Naive thymus-derived CD4-positive, alpha-beta T cell (primary cell): Measurements from ENCODE around the gene SHOX. TPM values are rescaled to one million over a fixed set of nuclear protein-coding genes. Genes with fewer than 3 reads are reported as not detected.
"Not testable (repeated sequence)": the region's sequence is repeated elsewhere in the genome, so short reads cannot be mapped to it uniquely, and the experiment has no call there.

Experiments
- ATAC-seq: fragments of 150-1000 bp; cut with Tn5 transposase; 2 replicates; pipeline ENCODE4 v1.10.0; 2021; ENCODE audit warnings: mild to moderate bottlenecking, moderate library complexity
- CTCF ChIA-PET: fragments of 350-600 bp; sonication (Branson Sonifier 250); formaldehyde crosslinking; loops from one replicate; lab custom pipeline; 2021; ENCODE audit warnings: antibody characterized with exemption; lab: Charles Lee
- POLR2A ChIA-PET: fragments of 350-600 bp; sonication (Branson Sonifier 250); formaldehyde crosslinking; loops from one replicate; lab custom pipeline; 2021; ENCODE audit warnings: antibody characterized with exemption, inconsistent platforms; lab: Charles Lee
- DNase-seq, 9 donors: peaks; one replicate each; pipeline versions ENCODE4 v3.0.0 to v3.0.0-alpha.2; 2020 to 2022; ENCODE audit warnings: mixed read lengths in 1 of 9
- H3K27ac ChIP-seq: one replicate; pipeline ENCODE4 v1.7.0; 2013; ENCODE audit warnings: mild to moderate bottlenecking, low read depth, low read length, moderate library complexity
- H3K27me3 ChIP-seq, 2 donors: one replicate each; pipeline ENCODE4 v1.7.0; 2013; ENCODE audit warnings: low read length in 2 of 2, mild to moderate bottlenecking in 2 of 2, moderate library complexity in 2 of 2; ENCODE audit not compliant: control insufficient read depth in 2 of 2, insufficient read depth in 2 of 2
- H3K36me3 ChIP-seq, 3 experiments: 1 replicate in 2 of 3; 2 replicates in 1 of 3; pipeline ENCODE4 v1.7.0; 2013; ENCODE audit warnings: low read length in 3 of 3, mild to moderate bottlenecking in 3 of 3, moderate library complexity in 1 of 3; ENCODE audit not compliant: insufficient read depth in 3 of 3, control insufficient read depth in 2 of 3
- H3K4me1 ChIP-seq, 2 donors: one replicate each; pipeline ENCODE4 v1.7.0; 2013; ENCODE audit warnings: low read length in 2 of 2, mild to moderate bottlenecking in 2 of 2, moderate library complexity in 1 of 2; ENCODE audit not compliant: control insufficient read depth in 2 of 2, insufficient read depth in 2 of 2
- H3K4me3 ChIP-seq: 2 replicates; pipeline ENCODE4 v1.7.0; 2013; ENCODE audit warnings: mild to moderate bottlenecking, low read length
- H3K9me3 ChIP-seq, 3 experiments: 1 replicate in 2 of 3; 2 replicates in 1 of 3; pipeline ENCODE4 v1.7.0; 2013; ENCODE audit warnings: low read length in 3 of 3; ENCODE audit not compliant: control insufficient read depth in 2 of 3
- H3K27ac Mint-ChIP-seq, 9 donors: one replicate each; pipeline ENCODE4 v1.8.0; 2020 to 2022; ENCODE audit warnings: mixed read lengths in 9 of 9, mild to moderate bottlenecking in 8 of 9, moderate library complexity in 5 of 9, inconsistent platforms in 2 of 9
- H3K27me3 Mint-ChIP-seq, 5 donors: one replicate each; pipeline ENCODE4 v1.8.0; 2021 to 2022; ENCODE audit warnings: mixed read lengths in 5 of 5, mild to moderate bottlenecking in 1 of 5
- H3K36me3 Mint-ChIP-seq, 5 donors: one replicate each; pipeline ENCODE4 v1.8.0; 2020 to 2022; ENCODE audit warnings: mixed read lengths in 5 of 5, mild to moderate bottlenecking in 3 of 5, inconsistent platforms in 1 of 5
- H3K4me1 Mint-ChIP-seq, 7 donors: one replicate each; pipeline ENCODE4 v1.8.0; 2020 to 2022; ENCODE audit warnings: mixed read lengths in 7 of 7, mild to moderate bottlenecking in 3 of 7, inconsistent platforms in 1 of 7
- H3K4me3 Mint-ChIP-seq, 10 donors: one replicate each; pipeline ENCODE4 v1.8.0; 2020 to 2022; ENCODE audit warnings: mild to moderate bottlenecking in 10 of 10, mixed read lengths in 10 of 10, moderate library complexity in 6 of 10, inconsistent platforms in 2 of 10
- H3K9me3 Mint-ChIP-seq, 11 donors: one replicate each; pipeline ENCODE4 v1.8.0; 2020 to 2022; ENCODE audit warnings: mixed read lengths in 11 of 11, mild to moderate bottlenecking in 4 of 11, inconsistent platforms in 1 of 11, moderate library complexity in 1 of 11
- intact Hi-C, 2 donors: fragments of 100-400 bp; cut with micrococcal nuclease; formaldehyde crosslinking; loops; one replicate each; pipeline ENCODE4 v1.15.1; 2023
- polyA plus RNA-seq, 2 donors: library from polyadenylated mRNA; unstranded; fragments of 300-500 nt; fragmentation: Illumina TruSeq; gene quantifications; one replicate each; pipeline ENCODE4 v1.2.3, GENCODE V29; 2021
- total RNA-seq, 6 experiments: library from RNA in 5 of 6; stranded (reverse) in 5 of 6; gene quantifications; 1 replicate in 5 of 6; 2 replicates in 1 of 6; pipeline ENCODE4 v1.2.3 and lab custom pipeline; 2021 to 2026

Gene SHOX
- total and polyA plus RNA-seq, 7 experiments from 2014 or later: not detected

GRCh38 chrX:626047-626446 lies 4.5 kb upstream of the SHOX start:
- ATAC-seq, DNase-seq, H3K4me1 ChIP-seq, CTCF ChIA-PET, H3K9me3 ChIP-seq, H3K27ac Mint-ChIP-seq, H3K27ac ChIP-seq, H3K36me3 ChIP-seq, H3K27me3 ChIP-seq, intact Hi-C loops, H3K4me3 Mint-ChIP-seq, POLR2A ChIA-PET, H3K4me3 ChIP-seq: not testable (repeated sequence)
- peaks cover 0 to 16% (median 11%) of the 10 kb centered on the region in 5 donors for H3K36me3 Mint-ChIP-seq
- peaks cover 0 to 29% (median 7%) of the 10 kb centered on the region in 11 donors for H3K9me3 Mint-ChIP-seq
- peaks cover 4 to 60% (median 39%) of the 10 kb centered on the region in 7 donors for H3K4me1 Mint-ChIP-seq
- peaks cover 66 to 85% (median 78%) of the 10 kb centered on the region in 5 donors for H3K27me3 Mint-ChIP-seq

DNA sequence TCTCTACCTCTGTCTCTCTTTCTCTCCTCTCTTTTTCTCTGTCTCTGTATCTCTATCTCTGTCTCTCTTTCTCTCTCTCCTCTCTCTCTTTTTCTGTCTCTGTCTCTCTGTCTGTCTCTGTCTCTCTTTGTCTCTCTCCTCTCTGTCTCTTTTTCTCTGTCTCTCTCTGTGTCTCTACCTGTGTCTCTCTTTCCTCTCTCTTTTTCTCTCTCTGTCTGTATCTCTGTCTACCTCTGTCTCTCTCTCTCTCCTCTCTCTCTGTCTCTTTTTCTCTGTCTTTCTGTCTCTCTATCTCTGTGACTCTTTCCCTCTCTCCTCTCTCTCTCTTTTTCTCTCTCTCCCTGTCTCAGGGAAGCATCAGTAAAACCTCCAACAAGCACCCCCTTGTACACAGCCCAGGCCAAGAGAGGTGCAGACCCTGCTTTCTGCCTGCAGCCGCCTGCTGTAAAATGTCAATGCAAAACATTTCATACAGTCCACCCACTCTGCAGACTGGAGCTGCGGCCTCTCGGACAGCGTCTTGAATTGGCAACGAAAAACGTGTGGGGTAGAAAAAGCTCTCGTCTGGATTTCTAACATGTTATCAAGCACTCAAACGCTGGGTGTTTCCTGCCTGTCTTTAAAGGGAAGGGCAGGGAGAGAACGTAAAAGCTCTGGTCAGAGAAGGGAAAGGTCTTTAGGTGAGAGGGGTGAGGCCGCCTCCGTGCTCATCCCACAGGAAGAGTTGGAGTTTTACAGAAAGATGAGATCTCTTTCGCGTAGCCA lies 3.7 kb upstream of the SHOX start:
- DNase-seq (no peak), ATAC-seq (no peak)
- H3K27me3 Mint-ChIP-seq: peaks cover 66 to 87% (median 79%) of the 10 kb centered on the region in 5 donors
- peaks cover 0 to 6% of the 10 kb centered on the region in 2 donors for H3K27me3 ChIP-seq
- POLR2A ChIA-PET: no interaction called here
- H3K9me3 Mint-ChIP-seq: peaks cover 0 to 28% (median 7%) of the 10 kb centered on the region in 11 donors
- no peaks in the 10 kb centered on the region for H3K4me1 ChIP-seq
- H3K4me3 Mint-ChIP-seq: peak overlapping the region in 5 of 10 donors; percentile 2 to 58 (median 11)
- H3K9me3 ChIP-seq: no peaks in the 10 kb centered on the region
- H3K4me1 Mint-ChIP-seq: peaks cover 4 to 56% (median 38%) of the 10 kb centered on the region in 7 donors
- CTCF ChIA-PET: no interaction called here
- no peaks in the 10 kb centered on the region for H3K36me3 ChIP-seq
- H3K4me3 ChIP-seq: no peak overlapping the region
- intact Hi-C loops: no loop called here
- no peak overlapping the region for H3K27ac ChIP-seq
- peak overlapping the region in 2 of 9 donors; percentile 6 to 21 for H3K27ac Mint-ChIP-seq
- H3K36me3 Mint-ChIP-seq: peaks cover 0 to 16% (median 11%) of the 10 kb centered on the region in 5 donors

- no peaks in the 10 kb centered on the region for H3K4me1 ChIP-seq
- CTCF ChIA-PET: no interaction called here
- H3K27ac Mint-ChIP-seq: peak overlapping the region in 1 of 9 donors; percentile 6
- H3K4me3 Mint-ChIP-seq: peak overlapping the region in 1 of 10 donors; percentile 11
- peaks cover 66 to 83% (median 79%) of the 10 kb centered on the region in 5 donors for H3K27me3 Mint-ChIP-seq
- H3K27me3 ChIP-seq: no peaks in the 10 kb centered on the region
- intact Hi-C loops: no loop called here
- ATAC-seq (no peak), DNase-seq (no peak)
- POLR2A ChIA-PET: no interaction called here
- H3K36me3 Mint-ChIP-seq: peaks cover 0 to 16% (median 11%) of the 10 kb centered on the region in 5 donors
- no peak overlapping the region for H3K4me3 ChIP-seq
- H3K9me3 Mint-ChIP-seq: peaks cover 0 to 22% (median 7%) of the 10 kb centered on the region in 11 donors
- no peak overlapping the region for H3K27ac ChIP-seq
- H3K9me3 ChIP-seq: no peaks in the 10 kb centered on the region
- H3K4me1 Mint-ChIP-seq: peaks cover 4 to 50% (median 34%) of the 10 kb centered on the region in 7 donors
- no peaks in the 10 kb centered on the region for H3K36me3 ChIP-seq
Observed at GRCh38 chrX:627510-627981, 3.0 kb upstream of the SHOX start.

DNA sequence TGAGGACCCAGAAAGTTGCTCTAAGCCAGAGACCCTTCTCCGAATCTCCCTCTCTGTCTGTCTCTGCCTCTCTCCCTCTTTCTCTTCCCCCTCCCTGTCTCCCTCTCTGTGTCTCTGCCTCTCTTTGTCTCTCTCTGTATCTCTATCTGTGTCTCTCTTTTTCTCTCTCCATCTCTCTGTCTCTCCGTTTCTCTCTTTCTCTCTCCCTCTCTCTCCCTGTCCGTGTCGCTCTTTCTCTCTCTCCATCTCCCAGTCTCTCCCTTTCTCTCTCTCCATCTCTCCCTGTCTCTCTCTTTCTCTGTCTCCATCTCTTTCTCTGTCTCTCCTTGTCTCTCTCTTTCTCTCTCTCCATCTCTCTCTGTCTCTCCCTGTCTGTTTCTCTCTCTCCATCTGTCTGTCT lies 2.6 kb upstream of the SHOX start:
- H3K27me3 Mint-ChIP-seq: peaks cover 66 to 83% (median 79%) of the 10 kb centered on the region in 5 donors
- Histone ChIP-seq H3K4me1 (no peaks in the 10 kb centered on the region), H3K27ac (no peak overlapping the region), H3K36me3 (no peaks in the 10 kb centered on the region), H3K27me3 (no peaks in the 10 kb centered on the region), H3K4me3 (no peak overlapping the region), H3K9me3 (no peaks in the 10 kb centered on the region)
- ChIA-PET POLR2A (no interaction called here), CTCF (no interaction called here)
- DNase-seq (no peak), ATAC-seq (no peak)
- H3K9me3 Mint-ChIP-seq: peaks cover 0 to 20% (median 7%) of the 10 kb centered on the region in 11 donors
- peaks cover 0 to 15% (median 11%) of the 10 kb centered on the region in 5 donors for H3K36me3 Mint-ChIP-seq
- peaks cover 4 to 45% (median 29%) of the 10 kb centered on the region in 7 donors for H3K4me1 Mint-ChIP-seq
- peak overlapping the region in 1 of 9 donors; percentile 11 for H3K27ac Mint-ChIP-seq
- peak overlapping the region in 2 of 10 donors; percentile 0 to 3 for H3K4me3 Mint-ChIP-seq
- intact Hi-C loops: no loop called here

DNA sequence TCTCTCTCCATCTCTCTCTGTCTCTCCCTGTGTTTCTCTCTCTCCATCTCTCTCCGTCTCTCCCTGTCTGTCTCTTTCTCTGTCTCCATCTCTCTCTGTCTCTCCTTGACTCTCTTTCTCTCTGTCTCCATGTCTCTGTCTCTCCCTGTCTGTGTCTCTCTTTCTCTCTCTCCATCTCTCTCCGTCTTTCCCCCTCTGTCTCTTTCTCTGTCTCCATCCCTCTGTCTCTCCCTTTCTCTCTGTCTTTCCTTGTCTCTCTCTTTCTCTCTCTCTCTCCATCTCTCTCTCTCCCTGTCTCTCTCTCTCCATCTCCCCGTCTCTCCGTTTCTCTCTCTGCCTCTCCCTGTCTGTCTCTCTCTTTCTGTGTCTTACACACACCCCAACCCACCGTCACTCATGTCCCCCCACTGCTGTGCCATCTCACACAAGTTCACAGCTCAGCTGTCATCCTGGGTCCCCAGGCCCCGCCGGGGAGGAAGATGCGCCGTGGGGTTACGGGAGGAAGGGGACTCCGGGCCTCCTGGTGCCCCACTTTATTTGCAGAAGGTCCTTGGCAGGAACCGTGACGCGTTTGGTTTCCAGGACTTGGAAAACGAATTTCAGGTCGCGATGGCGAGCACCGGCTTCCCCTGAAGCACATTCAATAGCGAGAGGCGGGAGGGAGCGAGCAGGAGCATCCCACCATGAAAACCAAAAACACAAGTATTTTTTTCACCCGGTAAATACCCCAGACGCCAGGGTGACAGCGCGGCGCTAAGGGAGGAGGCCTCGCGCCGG lies 1.2 kb upstream of the SHOX start:
- peaks cover 69 to 86% (median 82%) of the 10 kb centered on the region in 5 donors for H3K27me3 Mint-ChIP-seq
- H3K4me3 ChIP-seq: no peak overlapping the region
- H3K27me3 ChIP-seq: no peaks in the 10 kb centered on the region
- no peaks in the 10 kb centered on the region for H3K4me1 ChIP-seq
- H3K27ac ChIP-seq: no peak overlapping the region
- H3K36me3 ChIP-seq: no peaks in the 10 kb centered on the region
- no peak overlapping the region for H3K4me3 Mint-ChIP-seq
- H3K36me3 Mint-ChIP-seq: peaks cover 0 to 11% (median 11%) of the 10 kb centered on the region in 5 donors
- no peak for DNase-seq
- intact Hi-C loops: no loop called here
- peaks cover 0 to 20% (median 7%) of the 10 kb centered on the region in 11 donors for H3K9me3 Mint-ChIP-seq
- ChIA-PET POLR2A (no interaction called here), CTCF (no interaction called here)
- H3K4me1 Mint-ChIP-seq: peaks cover 0 to 39% (median 26%) of the 10 kb centered on the region in 7 donors
- H3K9me3 ChIP-seq: no peaks in the 10 kb centered on the region
- ATAC-seq: no peak
- H3K27ac Mint-ChIP-seq: peak overlapping the region in 1 of 9 donors; percentile 66

GRCh38 chrX:630007-630611 lies 482 bp upstream of the SHOX start:
- Histone ChIP-seq H3K36me3 (no peaks in the 10 kb centered on the region), H3K4me1 (no peaks in the 10 kb centered on the region), H3K27ac (no peak overlapping the region), H3K9me3 (no peaks in the 10 kb centered on the region), H3K27me3 (no peaks in the 10 kb centered on the region), H3K4me3 (no peak overlapping the region)
- peaks cover 0 to 33% (median 24%) of the 10 kb centered on the region in 7 donors for H3K4me1 Mint-ChIP-seq
- H3K27ac Mint-ChIP-seq: peak overlapping the region in 1 of 9 donors; percentile 49
- intact Hi-C loops: no loop called here
- H3K27me3 Mint-ChIP-seq: peaks cover 65 to 81% (median 78%) of the 10 kb centered on the region in 5 donors
- ChIA-PET CTCF (no interaction called here), POLR2A (no interaction called here)
- no peak overlapping the region for H3K4me3 Mint-ChIP-seq
- H3K36me3 Mint-ChIP-seq: peaks cover 0 to 11% (median 10%) of the 10 kb centered on the region in 5 donors
- ATAC-seq (no peak), DNase-seq (no peak)
- peaks cover 0 to 20% (median 7%) of the 10 kb centered on the region in 11 donors for H3K9me3 Mint-ChIP-seq
